ENCODE measurements around the gene PANK4.

The PANK4 gene

DNA sequence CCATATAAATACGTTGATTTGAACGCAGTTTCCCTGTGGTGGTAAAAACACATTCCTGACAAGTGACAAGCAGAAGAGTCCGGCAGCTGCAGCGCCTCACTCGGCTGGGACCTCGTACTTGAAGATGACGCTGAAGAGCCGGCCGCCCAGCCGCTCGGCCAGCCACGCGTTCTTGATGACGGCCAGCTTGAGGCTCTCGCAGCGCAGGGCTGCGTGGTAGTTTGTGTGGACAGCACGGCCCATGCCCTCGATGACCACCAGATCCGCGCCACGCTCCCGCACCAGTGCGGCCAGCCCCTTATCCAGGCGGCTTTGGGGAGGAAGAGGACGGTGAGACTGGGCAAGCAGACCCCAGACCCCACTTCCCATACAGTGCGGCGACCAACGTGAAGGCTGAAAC, 17.6 kb downstream of the PANK4 start:
- TF ChIP-seq, protein P1, sequence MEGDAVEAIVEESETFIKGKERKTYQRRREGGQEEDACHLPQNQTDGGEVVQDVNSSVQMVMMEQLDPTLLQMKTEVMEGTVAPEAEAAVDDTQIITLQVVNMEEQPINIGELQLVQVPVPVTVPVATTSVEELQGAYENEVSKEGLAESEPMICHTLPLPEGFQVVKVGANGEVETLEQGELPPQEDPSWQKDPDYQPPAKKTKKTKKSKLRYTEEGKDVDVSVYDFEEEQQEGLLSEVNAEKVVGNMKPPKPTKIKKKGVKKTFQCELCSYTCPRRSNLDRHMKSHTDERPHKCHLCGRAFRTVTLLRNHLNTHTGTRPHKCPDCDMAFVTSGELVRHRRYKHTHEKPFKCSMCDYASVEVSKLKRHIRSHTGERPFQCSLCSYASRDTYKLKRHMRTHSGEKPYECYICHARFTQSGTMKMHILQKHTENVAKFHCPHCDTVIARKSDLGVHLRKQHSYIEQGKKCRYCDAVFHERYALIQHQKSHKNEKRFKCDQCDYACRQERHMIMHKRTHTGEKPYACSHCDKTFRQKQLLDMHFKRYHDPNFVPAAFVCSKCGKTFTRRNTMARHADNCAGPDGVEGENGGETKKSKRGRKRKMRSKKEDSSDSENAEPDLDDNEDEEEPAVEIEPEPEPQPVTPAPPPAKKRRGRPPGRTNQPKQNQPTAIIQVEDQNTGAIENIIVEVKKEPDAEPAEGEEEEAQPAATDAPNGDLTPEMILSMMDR (IDR thresholded peaks at IDR 0.05), result no peak
- H3K36me3 ChIP-seq (ENCODE audit: control insufficient read depth, insufficient read depth, low read length), result no peaks in the 10 kb centered on the region

DNA sequence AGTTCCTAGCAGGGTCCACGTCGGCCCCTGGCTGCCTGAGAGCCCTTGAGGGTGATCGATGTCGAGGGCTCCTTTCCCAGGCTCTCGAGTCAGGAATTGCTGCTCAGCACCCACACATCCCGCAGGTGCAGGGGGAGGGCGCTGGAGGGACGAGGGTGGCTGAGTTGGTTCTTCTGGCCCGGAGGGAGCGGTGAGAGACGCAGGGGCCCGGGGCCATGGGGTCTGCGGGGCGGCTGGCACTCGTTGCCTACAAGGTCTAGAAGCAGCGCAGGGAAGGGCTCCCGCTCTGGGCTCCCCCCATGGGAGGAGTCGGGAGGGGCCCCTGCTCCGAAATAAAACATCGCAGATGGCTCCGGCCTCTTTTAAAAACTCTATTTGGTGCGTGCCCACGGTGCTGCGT, 18.2 kb downstream of the PANK4 start:
- Histone ChIP-seq H3K36me3 (ENCODE audit: control insufficient read depth, insufficient read depth, low read length) (no peaks in the 10 kb centered on the region), H3K27me3 (ENCODE audit: control insufficient read depth, insufficient read depth, low read length) (no peaks in the 10 kb centered on the region), H2AFZ (no peak overlapping the region), H3K4me1 (no peaks in the 10 kb centered on the region), H3K9me3 (ENCODE audit: control insufficient read depth, low read length) (no peaks in the 10 kb centered on the region), H3K4me3 (ENCODE audit: low read depth, low read length) (no peak overlapping the region), H3K27ac (no peak overlapping the region), H3K9ac (no peak overlapping the region), H3K4me2 (ENCODE audit: low read length) (no peak overlapping the region), H3K79me2 (no peaks in the 10 kb centered on the region)
- TF ChIP-seq, protein P1 (IDR thresholded peaks at IDR 0.05), result no peak

More for the DNA sequence above, 17.6 kb downstream of the PANK4 start:
- H3K4me3 ChIP-seq (ENCODE audit: low read depth, low read length), result no peak overlapping the region
- no peaks in the 10 kb centered on the region for H3K27me3 ChIP-seq (ENCODE audit: control insufficient read depth, insufficient read depth, low read length)
- H3K9me3 ChIP-seq (ENCODE audit: control insufficient read depth, low read length), result no peaks in the 10 kb centered on the region
- H3K79me2 ChIP-seq, result no peaks in the 10 kb centered on the region
- no peak overlapping the region for H3K27ac ChIP-seq
- H3K4me2 ChIP-seq (ENCODE audit: low read length), result no peak overlapping the region
- no peaks in the 10 kb centered on the region for H3K4me1 ChIP-seq
- H3K9ac ChIP-seq, result no peak overlapping the region
- H2AFZ ChIP-seq, result no peak overlapping the region

DNA sequence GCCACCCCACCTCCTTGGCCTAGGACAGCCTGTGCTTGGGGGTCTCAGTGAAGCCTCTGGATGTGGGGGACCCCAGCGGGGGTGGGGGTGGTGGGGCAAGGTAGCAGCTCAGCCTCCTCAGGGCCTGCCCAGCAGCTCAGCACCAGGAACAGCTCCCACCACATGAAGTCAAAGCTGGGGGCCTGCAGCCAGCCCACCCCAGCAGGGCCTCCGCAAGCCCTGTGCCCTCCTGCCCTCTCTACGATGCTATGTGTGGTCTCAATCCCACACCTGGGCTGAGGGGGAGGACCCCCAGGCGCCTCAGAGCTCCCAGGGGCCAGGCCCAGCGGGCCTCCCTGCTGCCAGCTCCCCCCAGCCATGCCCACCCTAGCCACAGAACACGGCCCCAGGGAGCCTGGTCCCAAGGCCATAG, 18.6 kb downstream of the PANK4 start:
- no peaks in the 10 kb centered on the region for H3K79me2 ChIP-seq
- H2AFZ ChIP-seq, result no peak overlapping the region
- no peak overlapping the region for H3K4me2 ChIP-seq (ENCODE audit: low read length)
- H3K9ac ChIP-seq, result no peak overlapping the region
- H3K36me3 ChIP-seq (ENCODE audit: control insufficient read depth, insufficient read depth, low read length), result no peaks in the 10 kb centered on the region
- no peaks in the 10 kb centered on the region for H3K9me3 ChIP-seq (ENCODE audit: control insufficient read depth, low read length)
- no peaks in the 10 kb centered on the region for H3K27me3 ChIP-seq (ENCODE audit: control insufficient read depth, insufficient read depth, low read length)
- TF ChIP-seq, protein P1 (IDR thresholded peaks at IDR 0.05), result no peak
- H3K4me3 ChIP-seq (ENCODE audit: low read depth, low read length), result no peak overlapping the region
- H3K4me1 ChIP-seq, result no peaks in the 10 kb centered on the region
- no peak overlapping the region for H3K27ac ChIP-seq

DNA sequence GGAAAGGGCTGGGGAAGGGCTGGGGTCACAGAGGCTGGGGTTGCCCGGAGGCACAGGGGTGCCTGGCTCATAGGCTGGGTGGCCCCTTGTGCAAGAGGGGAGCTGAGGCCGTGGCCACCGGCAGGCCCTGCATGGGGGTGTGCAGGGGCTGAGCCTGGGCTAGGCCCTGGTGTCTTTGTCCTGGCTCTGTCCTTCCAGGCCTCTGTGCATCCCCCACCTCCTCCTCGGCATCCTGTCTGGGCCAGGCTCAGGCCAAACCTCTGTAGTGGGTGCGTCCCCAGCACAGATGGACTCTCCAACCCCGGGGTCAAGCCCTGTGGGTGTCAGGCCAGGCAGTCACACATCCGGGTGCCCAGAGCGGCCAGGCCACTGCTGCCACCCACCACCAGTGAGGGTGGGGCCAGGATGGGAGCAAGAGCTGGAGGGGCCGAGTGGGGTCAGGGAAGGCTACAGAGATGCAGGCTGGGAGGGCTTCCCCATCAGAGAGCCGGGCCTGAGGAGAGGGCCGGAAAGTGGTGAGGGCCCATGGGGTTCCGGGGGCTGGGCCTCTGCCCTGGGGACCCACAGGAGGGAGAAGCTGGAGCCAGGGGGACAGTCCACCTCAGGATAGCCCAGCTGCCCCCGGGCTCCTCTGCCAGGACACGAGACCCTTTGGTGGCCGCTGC, 19.4 kb downstream of the PANK4 start:
- Histone ChIP-seq H3K4me3 (ENCODE audit: low read depth, low read length) (no peak overlapping the region), H3K4me2 (ENCODE audit: low read length) (no peak overlapping the region), H3K27me3 (ENCODE audit: control insufficient read depth, insufficient read depth, low read length) (no peaks in the 10 kb centered on the region), H3K79me2 (no peaks in the 10 kb centered on the region), H3K9me3 (ENCODE audit: control insufficient read depth, low read length) (no peaks in the 10 kb centered on the region), H3K36me3 (ENCODE audit: control insufficient read depth, insufficient read depth, low read length) (no peaks in the 10 kb centered on the region), H3K27ac (no peak overlapping the region), H2AFZ (no peak overlapping the region), H3K4me1 (no peaks in the 10 kb centered on the region), H3K9ac (no peak overlapping the region)
- TF ChIP-seq, protein P1 (IDR thresholded peaks at IDR 0.05), result no peak
